OCI-LY7 (cell line): ENCODE results near the gene CIC. TPM values are rescaled to one million over a fixed set of nuclear protein-coding genes. Genes with fewer than 3 reads are reported as not detected.

Experiments
- Bru-seq: library from RNA; stranded (reverse); fragments of 400-500 nt; gene quantifications from one replicate; lab custom pipeline; 2021; lab: Mats Ljungman, UMichigan
- BruChase-seq, 2 experiments: library from RNA; stranded (reverse); fragments of 400-500 nt; gene quantifications; one replicate each; lab custom pipeline; 2021; lab: Mats Ljungman, UMichigan
- BruUV-seq: library from RNA; stranded (reverse); fragments of 400-500 nt; replicated peaks from 2 replicates; lab custom pipeline; 2021; lab: Mats Ljungman, UMichigan
- CTCF ChIA-PET: fragments of 300-600 bp; sonication (Branson Sonifier 250); formaldehyde crosslinking; loops from one replicate; lab custom pipeline; 2022; ENCODE audit warnings: antibody characterized with exemption; ENCODE audit not compliant: unreplicated experiment; lab: Charles Lee
- POLR2A ChIA-PET: fragments of 300-600 bp; sonication (Branson Sonifier 250); formaldehyde crosslinking; loops from one replicate; lab custom pipeline; 2022; ENCODE audit warnings: antibody characterized with exemption; lab: Charles Lee
- DNase-seq: peaks from one replicate; pipeline ENCODE4 v3.0.0-alpha.2; 2015; ENCODE audit warnings: low spot score
- H2AFZ ChIP-seq: fragments of 200-600 bp; sonication (generic), shearing (Covaris generic); 2 replicates; pipeline ENCODE4 v1.6.1; 2014; ENCODE audit warnings: mild to moderate bottlenecking, antibody characterized with exemption, low read length, moderate library complexity
- H3K27ac ChIP-seq: fragments of 200-600 bp; sonication (generic); 2 replicates; pipeline ENCODE4 v1.5.1; 2014; ENCODE audit warnings: mixed run types, low read depth, mild to moderate bottlenecking, moderate library complexity, low read length, inconsistent platforms; ENCODE audit not compliant: poor library complexity, severe bottlenecking
- H3K36me3 ChIP-seq: fragments of 200-600 bp; sonication (generic); 2 replicates; pipeline ENCODE4 v1.6.1; 2014; ENCODE audit warnings: mild to moderate bottlenecking, antibody characterized with exemption, low read length, moderate library complexity, mixed read lengths; ENCODE audit not compliant: insufficient read depth
- H3K4me1 ChIP-seq: fragments of 200-600 bp; sonication (generic); 2 replicates; pipeline ENCODE4 v1.5.1; 2014; ENCODE audit warnings: mild to moderate bottlenecking, low read length; ENCODE audit not compliant: insufficient read depth, poor library complexity, severe bottlenecking
- H3K4me2 ChIP-seq: fragments of 200-600 bp; sonication (generic); 2 replicates; pipeline ENCODE4 v1.6.1; 2014; ENCODE audit warnings: mild to moderate bottlenecking, low read length
- H3K4me3 ChIP-seq: fragments of 200-600 bp; sonication (generic); 2 replicates; pipeline ENCODE4 v1.5.1; 2014; ENCODE audit warnings: mild to moderate bottlenecking, low read depth, low read length; ENCODE audit not compliant: poor library complexity, severe bottlenecking
- H3K79me2 ChIP-seq: fragments of 200-600 bp; sonication (generic); 2 replicates; pipeline ENCODE4 v1.6.1; 2016; ENCODE audit warnings: low read depth, mild to moderate bottlenecking, low read length, moderate library complexity, mixed read lengths; ENCODE audit not compliant: insufficient read depth
- H3K9me2 ChIP-seq: fragments of 200-600 bp; sonication (generic); 2 replicates; pipeline ENCODE4 v1.6.1; 2016; ENCODE audit warnings: mild to moderate bottlenecking, low read length, mixed read lengths; ENCODE audit not compliant: insufficient read depth
- H3K9me3 ChIP-seq: fragments of 200-600 bp; sonication (generic); 2 replicates; pipeline ENCODE4 v1.6.1; 2014; ENCODE audit warnings: mild to moderate bottlenecking, mixed run types, low read length, mixed read lengths
- H4K20me1 ChIP-seq: fragments of 200-600 bp; sonication (generic); 2 replicates; pipeline ENCODE4 v1.6.1; 2014; ENCODE audit warnings: mild to moderate bottlenecking, antibody characterized with exemption, low read length, moderate library complexity, mixed read lengths; ENCODE audit not compliant: insufficient read depth
- EZH2phosphoT487 ChIP-seq: fragments of 200-600 bp; sonication (generic); IDR thresholded peaks from 2 replicates; pipeline ENCODE4 v1.6.1; 2018; ENCODE audit warnings: low read depth, borderline replicate concordance, mild to moderate bottlenecking, mixed run types, antibody characterized with exemption, low read length, moderate library complexity, mixed read lengths
- intact Hi-C: fragments of 100-400 bp; cut with micrococcal nuclease; formaldehyde crosslinking; loops from one replicate; pipeline ENCODE4 v1.10.0; 2022; ENCODE audit not compliant: unreplicated experiment
- long read RNA-seq: library from polyadenylated mRNA; stranded (forward); transcript quantifications from one replicate; pipeline ENCODE4 v2.0.0, GENCODE V29; 2022
- total RNA-seq, 2 experiments: library from RNA; depleted of rRNA in 1 of 2; stranded (reverse); fragments of >200 nt in 1 of 2; shearing (Covaris generic) in 1 of 2; gene quantifications; 2 replicates each; pipeline ENCODE4 v1.2.3, GENCODE V29; 2014 to 2022
- TF ChIP-seq, protein P1 (sequence below): fragments of 200-600 bp; sonication (generic); conservative IDR thresholded peaks from 2 replicates; pipeline ENCODE4 v1.5.1; 2014; ENCODE audit warnings: mild to moderate bottlenecking, antibody characterized with exemption, low read length, moderate library complexity, mixed read lengths

Gene CIC
- total RNA-seq (2014; rRNA removed; shearing (Covaris generic)), result 20.7 and 26.8 TPM in 2 replicates
- total RNA-seq (2022), result 48.2 and 59.3 TPM in 2 replicates
- Bru-seq, nascent RNA, result percentile 52 among the genes with signal in this experiment
- BruChase-seq, experiment 1, labeled RNA remaining after a 6-hour chase, result percentile 59 among the genes with signal in this experiment
- BruChase-seq, experiment 2, labeled RNA remaining after a 2-hour chase, result percentile 68 among the genes with signal in this experiment
- long read RNA-seq, full-length matches to known transcripts, result 5 of 43 reads
- long read RNA-seq, partial matches to known transcripts, result 23 of 43 reads
- long read RNA-seq, other reads (novel, unspliced or antisense), result 15 of 43 reads

DNA sequence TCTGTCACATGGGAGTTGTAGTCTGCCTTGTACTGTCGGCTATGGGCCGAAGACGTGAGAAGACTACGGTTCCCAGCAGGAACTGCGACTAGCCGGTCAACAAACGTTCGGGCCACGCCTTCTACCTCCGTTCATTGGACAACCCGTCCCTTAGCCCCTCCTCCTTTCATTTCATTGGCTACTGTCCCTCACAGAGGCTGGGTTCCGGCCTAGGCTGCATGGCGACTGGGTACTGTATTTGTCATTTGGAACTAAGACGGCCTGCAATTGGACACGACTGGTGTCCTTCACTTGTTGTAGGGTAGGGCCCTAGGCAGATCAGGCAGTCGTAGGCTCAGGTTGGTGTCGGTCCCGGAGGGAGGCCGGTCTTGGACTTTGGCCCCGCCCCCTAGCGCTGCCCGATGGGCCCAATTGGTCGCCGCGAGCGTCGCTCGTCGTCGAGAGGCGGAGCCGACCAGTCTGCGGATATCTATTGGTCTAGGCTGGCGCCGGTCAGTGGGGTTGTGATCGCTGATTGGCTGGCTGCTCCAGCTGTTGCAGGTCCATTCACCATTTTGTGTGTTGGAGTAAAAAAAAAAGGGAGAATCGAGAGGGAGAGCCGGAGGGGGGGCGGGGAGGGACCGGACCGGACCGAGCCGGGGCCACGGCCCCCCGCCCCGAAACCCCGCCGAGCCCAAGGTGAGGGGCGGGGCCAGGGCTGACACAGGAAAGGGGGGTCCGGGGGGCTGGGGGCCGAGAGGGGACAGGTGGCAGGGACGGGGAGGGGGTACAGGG is at the start of gene CIC:
Gene CIC, plus strand, starts transcription at position 549 of the 774 bp plus-strand sequence. CDS start 2,532 bp downstream, outside the sequence.
- H3K9me3 ChIP-seq, result no peaks in the 10 kb centered on the region
- ChIA-PET POLR2A (no interaction called here), CTCF (no interaction called here)
- intact Hi-C loops, result no loop called here
- H3K4me1 ChIP-seq, result peaks cover 32% of the 10 kb centered on the region
- peak; percentile 100 for DNase-seq
- H2AFZ ChIP-seq, result peak within 1 kb of the TSS; percentile 87
- no peaks in the 10 kb centered on the region for H4K20me1 ChIP-seq
- H3K9me2 ChIP-seq, result no peaks in the 10 kb centered on the region
- H3K4me2 ChIP-seq, result peak within 1 kb of the TSS; percentile 99
- no peaks in the 10 kb centered on the region for H3K36me3 ChIP-seq
- H3K4me3 ChIP-seq, result peak within 1 kb of the TSS; percentile 73
- BruUV-seq, result no TSS peak
- TF ChIP-seq, protein P1, sequence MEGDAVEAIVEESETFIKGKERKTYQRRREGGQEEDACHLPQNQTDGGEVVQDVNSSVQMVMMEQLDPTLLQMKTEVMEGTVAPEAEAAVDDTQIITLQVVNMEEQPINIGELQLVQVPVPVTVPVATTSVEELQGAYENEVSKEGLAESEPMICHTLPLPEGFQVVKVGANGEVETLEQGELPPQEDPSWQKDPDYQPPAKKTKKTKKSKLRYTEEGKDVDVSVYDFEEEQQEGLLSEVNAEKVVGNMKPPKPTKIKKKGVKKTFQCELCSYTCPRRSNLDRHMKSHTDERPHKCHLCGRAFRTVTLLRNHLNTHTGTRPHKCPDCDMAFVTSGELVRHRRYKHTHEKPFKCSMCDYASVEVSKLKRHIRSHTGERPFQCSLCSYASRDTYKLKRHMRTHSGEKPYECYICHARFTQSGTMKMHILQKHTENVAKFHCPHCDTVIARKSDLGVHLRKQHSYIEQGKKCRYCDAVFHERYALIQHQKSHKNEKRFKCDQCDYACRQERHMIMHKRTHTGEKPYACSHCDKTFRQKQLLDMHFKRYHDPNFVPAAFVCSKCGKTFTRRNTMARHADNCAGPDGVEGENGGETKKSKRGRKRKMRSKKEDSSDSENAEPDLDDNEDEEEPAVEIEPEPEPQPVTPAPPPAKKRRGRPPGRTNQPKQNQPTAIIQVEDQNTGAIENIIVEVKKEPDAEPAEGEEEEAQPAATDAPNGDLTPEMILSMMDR, result no peak
- no peak for TF ChIP-seq EZH2phosphoT487
- peak within 1 kb of the TSS; percentile 75 for H3K27ac ChIP-seq
- peaks cover 9% of the 10 kb centered on the region; the same call in 1 of the 2 replicates for H3K79me2 ChIP-seq

DNA sequence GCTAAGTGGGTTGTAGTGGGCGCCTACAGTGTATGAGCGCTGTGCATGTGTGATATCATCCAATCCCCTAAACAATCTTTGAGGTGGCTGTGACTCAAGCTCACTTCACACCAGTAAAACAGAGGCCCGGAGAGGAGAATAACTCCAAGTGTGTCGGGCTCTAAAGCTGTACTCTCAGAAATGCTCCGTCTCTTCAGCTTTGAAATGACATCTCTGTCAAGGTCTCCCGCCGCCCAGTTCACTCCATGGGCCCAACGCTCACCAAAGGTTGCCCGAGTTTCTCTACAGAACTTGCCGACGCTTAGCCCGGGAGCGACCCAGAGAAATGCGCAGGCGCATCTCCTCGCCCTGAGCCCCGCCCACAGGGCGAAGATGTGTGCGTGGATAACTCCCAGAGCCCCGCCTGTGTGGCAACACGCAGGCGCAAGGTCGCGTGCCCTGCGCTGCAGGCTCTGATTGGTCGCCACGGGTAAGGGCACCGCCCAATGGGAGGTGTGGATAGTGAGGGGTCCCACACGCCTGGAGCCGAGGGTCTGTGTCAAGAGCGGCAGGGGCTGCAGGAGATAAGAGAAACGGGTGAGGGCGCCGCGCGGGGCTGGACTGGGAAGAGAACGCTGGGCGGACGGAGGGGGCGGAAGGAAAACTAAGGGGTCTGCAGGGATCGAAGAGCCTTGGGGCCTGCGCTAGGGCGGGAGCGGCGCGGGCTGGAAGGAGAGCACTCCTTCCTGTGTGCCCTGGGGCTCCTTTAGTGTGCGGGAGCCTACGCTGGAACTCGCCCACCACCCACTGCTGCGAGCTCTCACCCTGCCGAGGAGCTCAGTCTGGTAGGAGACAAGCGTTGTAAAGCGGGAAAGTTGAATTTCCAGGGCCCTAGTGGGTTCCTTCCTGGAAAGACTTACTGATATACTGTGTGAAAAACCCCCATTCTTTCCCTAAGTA is 49.0 kb upstream of the CIC start, which contains the start of gene ZNF526:
Gene ZNF526, plus strand, starts transcription at position 501 of the 939 bp plus-strand sequence. CDS start 4,092 bp downstream, outside the sequence.
- BruUV-seq, result TSS peak; percentile 88
- H2AFZ ChIP-seq, result peak within 1 kb of the TSS; percentile 44
- H3K4me2 ChIP-seq, result peak within 1 kb of the TSS; percentile 93
- H3K9me3 ChIP-seq, result no peaks in the 10 kb centered on the region
- ChIA-PET CTCF (no interaction called here), POLR2A (interaction anchor here (0.6 to 2.8 kb wide), 3 partner anchors 14 to 101 kb away, joined by 3 to 7 read pairs (median 4); partner anchors contain the start of gene GSK3A)
- H3K9me2 ChIP-seq, result no peaks in the 10 kb centered on the region
- TF ChIP-seq, protein P1, result peak; percentile 41; the same call in 1 of the 2 replicates
- no peak for TF ChIP-seq EZH2phosphoT487
- H3K36me3 ChIP-seq, result peaks cover 28% of the 10 kb centered on the region
- peaks cover 42% of the 10 kb centered on the region for H3K4me1 ChIP-seq
- DNase-seq, result peak; percentile 99
- intact Hi-C loops, result no loop called here
- H3K79me2 ChIP-seq, result peaks cover 51% of the 10 kb centered on the region
- peak within 1 kb of the TSS; percentile 82 for H3K4me3 ChIP-seq
- H4K20me1 ChIP-seq, result peaks cover 10% of the 10 kb centered on the region; the same call in 1 of the 2 replicates
- H3K27ac ChIP-seq, result peak within 1 kb of the TSS; percentile 65
